Heart left ventricle (tissue), 16 donors: ENCODE data around the gene ZNF319. TPM values are rescaled to one million over a fixed set of nuclear protein-coding genes. Genes with fewer than 3 reads are reported as not detected.

Experiments
- ATAC-seq, 4 donors: fragments of 200-7000 bp; cut with Tn5 transposase; one replicate each; pipeline ENCODE4 v1.9.1; 2020 to 2022; ENCODE audit warnings: moderate library complexity in 4 of 4, mild to moderate bottlenecking in 3 of 4, moderate number of reproducible peaks in 1 of 4
- DNase-seq, 5 donors: peaks; one replicate each; pipeline ENCODE4 v3.0.0-alpha.2; 2020
- H3K27ac ChIP-seq, 12 donors: fragments of 200-600 bp; sonication (generic) in 4 of 12; one replicate each; pipeline versions ENCODE4 v1.5.0 to v1.8.0; 2016 to 2022; ENCODE audit warnings: mild to moderate bottlenecking in 2 of 12
- H3K27me3 ChIP-seq, 9 donors: fragments of 200-600 bp; sonication (generic) in 2 of 9; one replicate each; pipeline versions ENCODE4 v1.5.1 to v1.8.0; 2016 to 2022; ENCODE audit warnings: mild to moderate bottlenecking in 3 of 9
- H3K36me3 ChIP-seq, 9 donors: fragments of 200-600 bp; sonication (generic) in 2 of 9; one replicate each; pipeline versions ENCODE4 v1.5.0 to v1.8.0; 2018 to 2022; ENCODE audit warnings: mild to moderate bottlenecking in 2 of 9
- H3K4me1 ChIP-seq, 12 donors: fragments of 200-600 bp; sonication (generic) in 4 of 12; one replicate each; pipeline versions ENCODE4 v1.5.0 to v1.8.0; 2016 to 2022; ENCODE audit warnings: mild to moderate bottlenecking in 3 of 12
- H3K4me3 ChIP-seq, 12 donors: fragments of 200-600 bp; sonication (generic) in 4 of 12; one replicate each; pipeline versions ENCODE4 v1.5.0 to v1.8.0; 2017 to 2022; ENCODE audit warnings: mild to moderate bottlenecking in 9 of 12, moderate library complexity in 4 of 12
- H3K9me3 ChIP-seq, 12 donors: fragments of 200-600 bp; sonication (generic) in 4 of 12; one replicate each; pipeline versions ENCODE4 v1.5.0 to v1.8.0; 2016 to 2022; ENCODE audit warnings: mild to moderate bottlenecking in 1 of 12
- POLR2A ChIP-seq, 2 donors: fragments of 450-650 bp; IDR thresholded peaks; one replicate each; pipeline ENCODE4 v1.6.1; 2017; ENCODE audit warnings: antibody characterized with exemption in 2 of 2, mild to moderate bottlenecking in 2 of 2, moderate library complexity in 2 of 2
- WGBS, 4 donors: extraction: QIAGEN DNeasy Blood & Tissue Kit in 2 of 4; methylation state at CpG; one replicate each; pipeline versions ENCODE4 v1.1.5 to v1.1.7; 2013 to 2018; 5-methylcytosine and 5-hydroxymethylcytosine counted together
- intact Hi-C, 10 donors: fragments of 100-400 bp; cut with DNase I; formaldehyde crosslinking; loops; one replicate each; pipeline versions ENCODE4 v1.11.1 to v1.14.2; 2022
- polyA plus RNA-seq, 2 donors: library from polyadenylated mRNA; stranded (reverse); fragments of 200-250 nt; gene quantifications; one replicate each; pipeline ENCODE4 v1.2.3, GENCODE V29; 2013
- total RNA-seq, 9 donors: library from RNA; depleted of rRNA in 2 of 9; stranded (reverse); fragments of >200 nt in 2 of 9; fragmentation: NEBNext Ultra II Directional in 3 of 9; extraction: Animal tissue kit (Norgen Biotek cat#: 25700) in 3 of 9; gene quantifications; one replicate each; pipeline versions ENCODE4 v1.1.0 to v1.2.4, GENCODE V29; 2016 to 2023
- TF ChIP-seq, protein P1 (sequence below), 12 donors: fragments of 200-600 bp; sonication (generic) in 4 of 12; IDR thresholded peaks; one replicate each; pipeline versions ENCODE4 v1.5.0 to v1.8.0; 2018 to 2022; ENCODE audit warnings: antibody characterized with exemption in 12 of 12, mild to moderate bottlenecking in 5 of 12
- donor health status: ischemic (EF 13 %, LVEDD 7.1; RV severe dilation, severe dysfunction).
- donor health status: healthy with polysubstance abuse.
- donor health status: DM: no; HTN: yes; CAD: no.
- donor health status: DM: no; HTN: no; CAD: no.
- donor health status: ischemic (EF 25% LVEDD 6.9; RV normal size, moderate dysfunction).
- donor health status: ischemic (EF 25% LVEDD 5.7; RV mildly dilated, moderate dysfunction).
- donor health status: healthy.
- donor health status: DM: yes; HTN: yes; CAD: no.
- donor health status: ischemic (EF 35%, LVEDD 5.7; RV mildly dilated, moderate dysfunction).
- donor health status: nonischemic (EF 11% LVEDD 7.7; RV severe dilation, severe dysfunction).
- donor health status: DM: yes; HTN: yes; CAD: no.
- donor health status: PGD.
- donor health status: ischemic (EF 29% LVEDD 5.4; RV normal size, mild dysfunction).
- donor health status: nonischemic (EF 23%, LVEDD 6.1; RV moderate dilation, normal function).

The ZNF319 gene
- total and polyA plus RNA-seq, 11 donors, result 5.6 to 10.5 (median 8.6) TPM

DNA sequence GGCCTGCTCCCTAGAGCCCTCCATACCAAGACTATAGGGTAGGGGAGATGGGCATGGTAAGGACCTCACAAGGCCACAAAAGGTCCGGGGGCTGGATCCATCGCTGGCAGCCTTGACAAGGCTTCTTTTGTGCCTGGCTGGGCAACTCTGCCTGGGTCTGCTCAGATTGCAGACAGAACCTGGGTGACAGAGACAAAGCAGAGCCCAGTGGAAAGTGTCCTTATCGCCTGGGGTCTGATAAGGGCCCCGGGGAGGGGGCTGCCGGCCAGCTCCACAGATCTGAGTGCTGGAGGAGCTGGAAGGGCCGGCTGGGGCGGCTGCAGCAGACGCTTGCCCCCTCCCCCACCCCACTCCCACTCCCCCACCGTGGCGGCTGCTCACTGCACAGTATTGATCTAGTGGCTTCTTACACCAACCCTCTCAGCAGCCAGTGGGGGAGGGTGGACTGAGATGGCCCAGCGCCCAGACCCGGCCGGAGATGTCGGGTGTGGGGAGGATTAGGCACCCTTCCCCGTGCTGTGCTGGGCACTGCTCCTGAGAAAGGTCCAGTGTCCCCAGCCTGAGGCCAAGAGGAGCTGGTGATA is 32.3 kb upstream of the ZNF319 start:
- Histone ChIP-seq H3K27ac (peak overlapping the region in 11 of 12 donors; percentile 3 to 99 (median 86)), H3K4me1 (peaks cover 23 to 96% (median 86%) of the 10 kb centered on the region in 12 donors)

DNA sequence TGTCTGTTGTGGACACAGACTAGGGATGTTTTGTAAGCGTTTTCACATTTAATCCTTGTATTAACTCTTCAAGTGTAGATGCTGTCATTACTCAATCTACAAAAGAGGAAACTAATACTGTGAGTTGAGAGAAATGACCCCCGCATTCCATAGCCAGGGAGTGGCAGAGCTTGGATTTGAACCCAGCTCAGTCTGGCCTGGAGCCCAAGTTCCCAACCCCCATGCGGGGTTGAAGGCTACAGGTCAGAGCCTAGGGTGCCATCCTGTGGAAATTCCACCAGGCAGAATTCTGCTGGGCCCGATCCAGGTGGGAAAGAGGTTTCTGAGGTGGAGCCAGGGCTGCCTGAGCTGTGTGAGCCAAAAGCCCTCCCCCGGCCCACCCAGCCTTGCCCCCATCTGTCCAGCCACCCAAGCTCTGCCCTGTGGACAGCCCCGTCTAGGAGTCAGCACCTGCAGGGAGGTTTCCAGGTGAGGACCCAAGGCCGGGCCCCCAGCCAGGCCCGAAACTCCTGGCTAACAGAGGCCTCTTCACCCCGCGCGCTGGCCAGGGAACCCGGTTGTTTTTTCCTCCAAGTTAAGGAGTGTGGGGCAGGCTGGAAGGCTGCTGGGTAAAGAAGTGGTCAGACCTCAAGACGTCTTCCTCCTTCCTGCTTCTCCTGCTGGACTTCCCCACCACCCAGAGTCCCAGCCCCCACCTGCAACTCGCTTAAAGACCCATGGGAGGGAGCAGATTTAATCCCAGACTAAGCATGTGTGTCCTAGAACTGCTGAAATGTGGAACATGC is 30.7 kb upstream of the ZNF319 start:
- intact Hi-C loops, result loop anchor here in 1 of 10 donors (5.0 kb wide), 1 partner anchor 51 kb away; no protein-coding TSS in a partner anchor
- Histone ChIP-seq H3K4me1 (peaks cover 23 to 100% (median 84%) of the 10 kb centered on the region in 12 donors), H3K9me3 (no peaks in the 10 kb centered on the region), H3K36me3 (no peaks in the 10 kb centered on the region), H3K4me3 (no peak overlapping the region), H3K27ac (peak overlapping the region in 11 of 12 donors; percentile 25 to 99 (median 93)), H3K27me3 (peaks cover 0 to 19% (median 0%) of the 10 kb centered on the region in 9 donors)
- DNase-seq, result peak in 2 of 5 donors; percentile 25 to 42
- ATAC-seq, result no peak
- TF ChIP-seq, protein P1, sequence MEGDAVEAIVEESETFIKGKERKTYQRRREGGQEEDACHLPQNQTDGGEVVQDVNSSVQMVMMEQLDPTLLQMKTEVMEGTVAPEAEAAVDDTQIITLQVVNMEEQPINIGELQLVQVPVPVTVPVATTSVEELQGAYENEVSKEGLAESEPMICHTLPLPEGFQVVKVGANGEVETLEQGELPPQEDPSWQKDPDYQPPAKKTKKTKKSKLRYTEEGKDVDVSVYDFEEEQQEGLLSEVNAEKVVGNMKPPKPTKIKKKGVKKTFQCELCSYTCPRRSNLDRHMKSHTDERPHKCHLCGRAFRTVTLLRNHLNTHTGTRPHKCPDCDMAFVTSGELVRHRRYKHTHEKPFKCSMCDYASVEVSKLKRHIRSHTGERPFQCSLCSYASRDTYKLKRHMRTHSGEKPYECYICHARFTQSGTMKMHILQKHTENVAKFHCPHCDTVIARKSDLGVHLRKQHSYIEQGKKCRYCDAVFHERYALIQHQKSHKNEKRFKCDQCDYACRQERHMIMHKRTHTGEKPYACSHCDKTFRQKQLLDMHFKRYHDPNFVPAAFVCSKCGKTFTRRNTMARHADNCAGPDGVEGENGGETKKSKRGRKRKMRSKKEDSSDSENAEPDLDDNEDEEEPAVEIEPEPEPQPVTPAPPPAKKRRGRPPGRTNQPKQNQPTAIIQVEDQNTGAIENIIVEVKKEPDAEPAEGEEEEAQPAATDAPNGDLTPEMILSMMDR (IDR thresholded peaks at IDR 0.05), result no peak
- TF ChIP-seq POLR2A (IDR thresholded peaks at IDR 0.05), result no peak
- WGBS, 4 donors, result 25 to 52% (median 37%) methylated on average over 6 to 14 of the region's 14 CpGs

More for the DNA sequence above, 32.3 kb upstream of the ZNF319 start:
- TF ChIP-seq, protein P1 (IDR thresholded peaks at IDR 0.05), result no peak
- TF ChIP-seq POLR2A (IDR thresholded peaks at IDR 0.05), result no peak
- DNase-seq, result peak; percentile 78 to 87 (median 86)
- Histone ChIP-seq H3K36me3 (peaks cover 0 to 7% (median 0%) of the 10 kb centered on the region in 9 donors), H3K9me3 (no peaks in the 10 kb centered on the region), H3K27me3 (peaks cover 0 to 3% (median 0%) of the 10 kb centered on the region in 9 donors), H3K4me3 (peak overlapping the region in 1 of 12 donors; percentile 12)
- WGBS, 4 donors, result 9 to 32% (median 17%) methylated on average over 6 to 15 of the region's 15 CpGs
- peak; percentile 82 to 86 (median 84) for ATAC-seq
- intact Hi-C loops, result loop anchor here in 1 of 10 donors (5.0 kb wide), 1 partner anchor 49 kb away; no protein-coding TSS in a partner anchor

DNA sequence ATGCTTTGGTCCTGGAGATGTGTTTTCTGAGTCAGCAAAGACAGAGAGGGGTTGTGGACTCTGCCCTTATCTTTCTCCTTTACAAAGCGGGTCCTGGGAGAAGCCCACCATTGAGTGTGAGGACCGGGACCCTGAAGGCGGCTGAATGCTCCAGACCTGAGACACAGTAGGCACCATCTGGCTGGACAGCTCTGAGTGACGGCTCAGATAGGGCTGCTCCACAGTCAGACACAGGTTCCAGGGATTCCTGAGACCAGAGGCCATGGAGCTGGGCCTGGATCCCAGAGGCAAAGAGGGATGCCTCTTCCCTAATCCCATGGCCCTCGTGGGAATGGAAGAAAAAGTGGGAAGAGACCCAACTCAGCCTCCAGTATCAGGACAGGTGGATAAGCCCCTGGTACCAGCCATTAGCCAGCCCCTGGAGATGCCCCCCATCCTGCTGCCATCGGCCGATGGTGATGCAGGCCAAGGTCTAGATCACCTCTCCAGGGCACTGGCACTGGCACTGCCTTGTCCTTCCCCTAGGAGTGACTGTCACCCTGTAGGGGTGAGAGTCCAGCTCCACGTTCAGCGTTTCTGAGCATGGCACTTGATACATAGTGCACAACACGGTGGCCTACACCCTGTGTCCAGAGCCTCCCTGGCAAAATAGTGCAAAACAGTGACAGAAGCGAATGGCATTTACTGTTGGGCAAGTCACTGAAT is 29.8 kb upstream of the ZNF319 start:
- H3K4me3 ChIP-seq, result no peak overlapping the region
- DNase-seq (peak in 1 of 5 donors; percentile 63), ATAC-seq (no peak)
- TF ChIP-seq POLR2A (IDR thresholded peaks at IDR 0.05), result no peak
- TF ChIP-seq, protein P1 (IDR thresholded peaks at IDR 0.05), result no peak
- peaks cover 22 to 94% (median 80%) of the 10 kb centered on the region in 12 donors for H3K4me1 ChIP-seq
- H3K27ac ChIP-seq, result peak overlapping the region in 9 of 12 donors; percentile 17 to 99 (median 96)
- H3K27me3 ChIP-seq, result peaks cover 0 to 21% (median 0%) of the 10 kb centered on the region in 9 donors
- intact Hi-C loops, result loop anchor here in 1 of 10 donors (5.0 kb wide), 1 partner anchor 52 kb away; no protein-coding TSS in a partner anchor
- H3K9me3 ChIP-seq, result no peaks in the 10 kb centered on the region
- 37 to 56% (median 51%) methylated on average over 9 to 11 of the region's 11 CpGs for WGBS, 4 donors
- no peaks in the 10 kb centered on the region for H3K36me3 ChIP-seq
